Effector memory CD4-positive, alpha-beta T cell (primary cell): Measurements from ENCODE around the gene SMTNL2.
"Not testable (repeated sequence)": the region's sequence is repeated elsewhere in the genome, so short reads cannot be mapped to it uniquely, and the experiment has no call there.

Source experiments
- DNase-seq, 3 donors: peaks; one replicate each; pipeline ENCODE4 v3.0.0-alpha.2; 2020
- H3K27ac ChIP-seq: 2 replicates; pipeline ENCODE4 v1.7.0; 2013; ENCODE audit warnings: mild to moderate bottlenecking, low read length, moderate library complexity; ENCODE audit not compliant: insufficient read depth, poor library complexity, severe bottlenecking
- H3K27me3 ChIP-seq: replicated peaks from 2 replicates; pipeline ENCODE4 v1.7.0; 2013; ENCODE audit warnings: mild to moderate bottlenecking, low read length; ENCODE audit not compliant: insufficient read depth, control insufficient read depth, poor library complexity, severe bottlenecking
- H3K36me3 ChIP-seq: 2 replicates; pipeline ENCODE4 v1.7.0; 2013; ENCODE audit warnings: mild to moderate bottlenecking, low read length, moderate library complexity; ENCODE audit not compliant: control insufficient read depth, insufficient read depth
- H3K4me1 ChIP-seq: 2 replicates; pipeline ENCODE4 v1.7.0; 2013; ENCODE audit warnings: low read length, mild to moderate bottlenecking; ENCODE audit not compliant: control insufficient read depth, insufficient read depth, poor library complexity, severe bottlenecking
- H3K4me3 ChIP-seq: 2 replicates; pipeline ENCODE4 v1.7.0; 2013; ENCODE audit warnings: low read length, low read depth, mild to moderate bottlenecking; ENCODE audit not compliant: insufficient read depth, poor library complexity, severe bottlenecking
- H3K9me3 ChIP-seq: 2 replicates; pipeline ENCODE4 v1.7.0; 2013; ENCODE audit warnings: mild to moderate bottlenecking, low read length, moderate library complexity; ENCODE audit not compliant: control insufficient read depth

Gene SMTNL2

DNA sequence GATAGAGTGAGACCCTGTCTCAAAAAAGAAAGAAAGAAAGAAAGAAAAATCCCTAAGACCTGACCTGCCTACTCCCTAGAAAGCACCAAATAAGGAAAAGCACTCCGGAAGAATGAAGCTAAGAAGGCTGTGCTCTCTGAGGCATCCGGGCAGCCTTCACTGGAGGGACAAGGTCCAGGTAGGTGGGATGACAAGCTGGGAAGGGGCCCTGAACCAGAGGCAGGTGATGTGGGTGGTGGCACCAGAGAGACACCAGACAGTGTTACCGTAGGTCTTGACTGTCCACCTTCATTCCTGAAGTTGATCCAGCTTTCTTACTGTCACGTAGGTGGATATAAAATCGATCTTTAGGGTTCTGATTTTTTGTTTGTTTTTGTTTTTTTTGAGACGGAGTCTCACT is 26.3 kb downstream of the SMTNL2 start:
- no peaks in the 10 kb centered on the region for H3K27me3 ChIP-seq
- no peaks in the 10 kb centered on the region for H3K4me1 ChIP-seq
- no peaks in the 10 kb centered on the region for H3K9me3 ChIP-seq
- no peaks in the 10 kb centered on the region for H3K36me3 ChIP-seq
- H3K4me3 ChIP-seq: no peak overlapping the region
- DNase-seq: no peak
- no peak overlapping the region for H3K27ac ChIP-seq

- Histone ChIP-seq H3K4me1 (no peaks in the 10 kb centered on the region), H3K9me3 (no peaks in the 10 kb centered on the region), H3K4me3 (no peak overlapping the region), H3K27ac (no peak overlapping the region), H3K27me3 (no peaks in the 10 kb centered on the region), H3K36me3 (no peaks in the 10 kb centered on the region)
- DNase-seq: no peak
Measured at GRCh38 chr17:4616476-4616875, 32.1 kb downstream of the SMTNL2 start.

- no peaks in the 10 kb centered on the region for H3K9me3 ChIP-seq
- H3K27me3 ChIP-seq: no peaks in the 10 kb centered on the region
- no peak overlapping the region for H3K4me3 ChIP-seq
- H3K4me1 ChIP-seq: no peaks in the 10 kb centered on the region
- H3K36me3 ChIP-seq: no peaks in the 10 kb centered on the region
- DNase-seq: no peak
- no peak overlapping the region for H3K27ac ChIP-seq
Measured at GRCh38 chr17:4617090-4617489, 32.8 kb downstream of the SMTNL2 start.

DNA sequence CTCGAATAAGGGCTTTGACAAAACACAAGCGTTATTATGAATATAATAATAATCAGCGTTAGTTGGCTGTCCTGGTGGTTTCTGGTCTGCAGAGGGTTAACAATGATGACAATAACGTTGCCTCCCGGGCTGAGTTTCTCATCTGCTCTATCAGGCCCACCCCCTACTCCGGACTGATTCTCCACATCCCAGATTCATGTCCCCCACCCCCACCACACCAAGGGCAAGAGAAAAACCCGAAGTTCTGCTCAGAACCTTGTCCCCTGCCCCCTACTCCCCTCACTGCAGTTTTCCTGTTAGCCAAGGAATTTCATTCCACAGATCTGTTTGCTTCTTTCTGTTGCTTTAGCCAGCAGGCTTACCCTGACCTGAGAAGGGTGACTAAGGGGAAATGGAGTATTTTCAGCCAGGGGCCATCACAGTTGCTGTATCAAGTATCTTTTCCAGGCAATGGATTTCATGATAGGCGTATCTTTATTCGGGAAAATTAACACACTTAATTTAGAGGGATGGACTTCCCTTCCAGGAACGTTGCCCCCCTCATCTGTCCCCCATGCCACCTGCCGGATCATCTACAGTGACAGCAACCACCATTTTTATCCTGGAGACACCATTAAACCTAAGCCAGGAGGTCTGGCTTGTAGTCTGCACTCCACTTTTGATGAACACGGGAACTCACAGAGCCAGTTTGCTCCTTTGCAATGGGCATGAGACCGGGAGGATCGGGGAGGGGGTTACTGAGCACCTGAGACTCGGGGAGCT is 33.4 kb downstream of the SMTNL2 start:
- H3K27ac ChIP-seq: no peak overlapping the region
- H3K4me3 ChIP-seq: no peak overlapping the region
- no peaks in the 10 kb centered on the region for H3K9me3 ChIP-seq
- no peaks in the 10 kb centered on the region for H3K4me1 ChIP-seq
- no peaks in the 10 kb centered on the region for H3K27me3 ChIP-seq
- DNase-seq: no peak
- H3K36me3 ChIP-seq: no peaks in the 10 kb centered on the region

DNA sequence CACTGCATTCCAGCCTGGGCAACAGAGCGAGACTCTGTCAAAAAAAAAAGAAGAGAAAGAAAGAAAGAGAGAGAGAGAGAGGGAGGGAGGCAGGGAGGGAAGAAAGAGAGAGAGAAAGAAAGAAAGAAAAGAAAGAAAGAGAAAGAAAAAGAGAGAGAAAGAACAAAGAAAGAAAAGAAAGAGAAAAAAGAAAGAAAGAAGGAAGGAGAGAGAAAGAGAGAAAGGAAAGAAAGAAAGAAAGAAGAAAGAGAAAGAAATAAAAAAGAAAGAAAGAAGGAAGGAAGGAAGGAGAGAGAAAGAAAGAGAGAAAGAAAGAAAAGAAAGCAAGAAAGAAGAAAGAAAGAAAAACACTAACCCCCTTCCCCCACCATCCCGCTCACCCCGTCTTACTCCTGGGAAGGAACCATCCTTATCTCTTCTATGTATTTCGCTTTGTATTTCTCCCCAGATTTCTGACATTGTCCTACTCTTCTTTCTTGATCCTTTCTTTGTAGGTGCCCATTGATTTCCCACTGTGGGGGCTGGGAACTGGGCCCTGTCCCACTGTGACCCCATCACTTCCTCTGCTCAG is 36.3 kb downstream of the SMTNL2 start:
- Histone ChIP-seq H3K4me3 (no peak overlapping the region), H3K4me1 (no peaks in the 10 kb centered on the region), H3K36me3 (no peaks in the 10 kb centered on the region), H3K27ac (no peak overlapping the region), H3K27me3 (no peaks in the 10 kb centered on the region), H3K9me3 (no peaks in the 10 kb centered on the region)
- DNase-seq: no peak

DNA sequence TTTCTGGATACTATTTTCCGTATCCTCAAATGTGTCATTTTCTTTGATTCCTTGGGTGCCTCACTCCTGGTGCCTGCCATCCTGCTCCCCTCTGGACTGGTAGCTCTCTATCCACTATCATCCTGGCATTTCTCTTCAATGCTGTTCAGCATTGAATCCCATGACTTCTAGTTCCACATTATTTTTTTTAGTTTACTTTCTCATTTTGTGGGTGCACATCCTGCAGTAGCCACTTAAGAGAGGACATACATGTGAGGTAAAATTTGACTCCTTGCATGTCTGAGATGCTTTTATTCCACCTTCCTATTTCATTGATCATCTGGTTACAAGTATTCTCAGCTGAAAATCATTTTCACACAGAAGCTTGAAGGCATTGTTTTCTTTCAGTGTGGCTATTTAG is 38.0 kb downstream of the SMTNL2 start:
- Histone ChIP-seq H3K27me3 (no peaks in the 10 kb centered on the region), H3K4me1 (no peaks in the 10 kb centered on the region), H3K27ac (no peak overlapping the region), H3K4me3 (no peak overlapping the region), H3K9me3 (no peaks in the 10 kb centered on the region), H3K36me3 (no peaks in the 10 kb centered on the region)
- DNase-seq: no peak

DNA sequence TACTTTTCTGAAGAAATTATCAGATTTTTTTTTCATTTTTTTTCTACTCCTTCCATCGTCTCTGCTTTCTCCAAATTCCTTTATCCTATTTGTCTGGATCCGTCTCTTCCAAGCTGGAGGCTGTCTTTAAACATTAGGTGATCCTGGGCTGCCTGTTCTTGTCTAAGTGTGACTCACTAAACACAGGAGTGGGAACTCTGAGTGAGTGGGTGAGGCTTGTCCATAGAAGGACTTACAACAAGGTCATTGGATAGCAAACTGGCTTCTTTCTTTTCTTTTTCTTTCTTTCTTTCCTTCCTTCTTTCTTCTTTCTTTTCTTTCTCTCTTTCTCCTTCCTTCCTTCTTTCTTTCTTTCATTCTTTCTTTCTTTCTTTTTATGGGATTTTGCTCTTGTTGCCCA is 38.9 kb downstream of the SMTNL2 start:
- no peak overlapping the region for H3K4me3 ChIP-seq
- H3K27me3 ChIP-seq: no peaks in the 10 kb centered on the region
- DNase-seq: no peak
- no peaks in the 10 kb centered on the region for H3K36me3 ChIP-seq
- H3K9me3 ChIP-seq: no peaks in the 10 kb centered on the region
- H3K27ac ChIP-seq: no peak overlapping the region
- no peaks in the 10 kb centered on the region for H3K4me1 ChIP-seq

DNA sequence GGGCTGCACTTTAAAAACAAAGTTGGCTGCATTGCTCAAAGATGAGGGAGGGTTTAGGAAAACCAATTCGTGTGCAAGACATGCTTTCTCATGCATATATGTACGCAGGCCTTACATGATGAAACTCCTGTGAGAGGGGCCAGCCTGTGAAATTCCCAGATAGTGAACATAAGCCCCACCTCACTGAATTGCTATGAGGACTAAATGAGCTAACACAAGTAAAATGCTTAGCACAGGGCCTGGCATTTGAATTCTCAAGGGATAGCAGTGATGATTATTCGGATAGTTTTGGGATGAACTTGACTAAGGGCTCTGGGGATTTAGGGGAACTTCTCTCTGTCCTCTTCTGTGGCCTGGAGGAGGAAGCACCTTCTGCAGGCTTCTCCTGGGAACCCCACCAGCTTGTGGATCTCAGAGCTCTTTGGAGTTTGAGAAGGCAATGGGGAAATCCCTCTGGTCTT is 40.2 kb downstream of the SMTNL2 start:
- not testable (repeated sequence) for H3K36me3 ChIP-seq, H3K27me3 ChIP-seq, H3K9me3 ChIP-seq, H3K4me1 ChIP-seq, H3K4me3 ChIP-seq, DNase-seq, H3K27ac ChIP-seq

DNA sequence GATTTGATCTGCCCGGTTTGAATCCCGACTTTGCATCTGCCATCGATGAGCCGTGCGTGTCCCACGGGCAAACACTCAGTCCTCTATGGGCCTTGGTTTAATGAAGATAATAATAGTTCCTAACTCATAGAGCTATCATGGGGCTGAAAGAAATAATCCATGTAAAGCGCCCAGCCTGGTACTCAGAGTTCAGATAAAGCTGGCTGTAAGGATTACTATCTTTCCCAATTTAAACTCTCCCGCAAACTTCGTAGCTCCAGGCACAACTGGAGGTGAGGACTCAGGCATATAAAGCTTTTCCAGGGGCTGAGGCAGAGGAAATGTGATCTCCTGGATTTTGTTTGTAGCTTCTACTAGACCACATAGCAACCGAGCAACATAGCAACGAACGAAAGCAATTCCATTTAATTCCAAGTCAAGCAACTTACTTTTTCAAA is 40.9 kb downstream of the SMTNL2 start:
- no peaks in the 10 kb centered on the region for H3K36me3 ChIP-seq
- no peak overlapping the region for H3K4me3 ChIP-seq
- no peak overlapping the region for H3K27ac ChIP-seq
- no peaks in the 10 kb centered on the region for H3K4me1 ChIP-seq
- DNase-seq: no peak
- no peaks in the 10 kb centered on the region for H3K27me3 ChIP-seq
- no peaks in the 10 kb centered on the region for H3K9me3 ChIP-seq

DNA sequence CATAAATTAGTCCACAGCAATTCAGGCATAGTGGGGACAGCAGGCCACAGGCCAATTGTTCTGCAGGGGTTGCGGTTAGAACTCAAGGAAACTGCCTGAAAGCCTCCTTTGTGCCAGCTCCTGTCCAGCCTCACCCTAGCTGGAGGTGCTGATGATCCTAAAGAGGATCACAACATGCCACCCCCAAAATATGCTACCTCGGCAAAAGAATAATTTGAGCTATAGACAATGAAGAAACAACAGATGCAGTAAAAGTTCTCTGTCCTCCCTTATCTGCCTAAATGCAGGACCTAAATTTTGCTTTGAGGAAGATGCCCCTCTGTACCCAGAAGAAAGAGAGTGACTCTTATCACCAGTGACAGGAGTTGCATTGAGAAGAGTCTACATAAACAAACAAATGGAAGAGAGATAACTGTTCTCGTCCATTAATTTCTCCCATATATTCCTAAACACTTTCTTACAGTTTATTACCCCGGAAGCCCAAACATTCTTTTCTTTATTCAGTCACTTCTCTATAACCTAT is 42.5 kb downstream of the SMTNL2 start:
- no peak overlapping the region for H3K27ac ChIP-seq
- H3K9me3 ChIP-seq: no peaks in the 10 kb centered on the region
- no peaks in the 10 kb centered on the region for H3K36me3 ChIP-seq
- no peak overlapping the region for H3K4me3 ChIP-seq
- DNase-seq: no peak
- no peaks in the 10 kb centered on the region for H3K27me3 ChIP-seq
- H3K4me1 ChIP-seq: no peaks in the 10 kb centered on the region
